Psoas muscle (tissue), 8 donors: ENCODE results near the gene FAM187B. TPM values are rescaled to one million over a fixed set of nuclear protein-coding genes. Genes with fewer than 3 reads are reported as not detected.
"Not testable (repeated sequence)": the region's sequence is repeated elsewhere in the genome, so short reads cannot be mapped to it uniquely, and the experiment has no call there.

ENCODE experiments used
- ATAC-seq, 4 donors: fragments of 200-7000 bp; cut with Tn5 transposase; one replicate each; pipeline ENCODE4 v1.9.1; 2020; ENCODE audit warnings: moderate library complexity in 3 of 4, mild to moderate bottlenecking in 2 of 4
- DNase-seq, 2 donors: peaks; one replicate each; pipeline ENCODE4 v3.0.0-alpha.2; 2020
- H3K27ac ChIP-seq: fragments of 200-600 bp; one replicate; pipeline ENCODE4 v1.8.0; 2022
- H3K27me3 ChIP-seq, 3 donors: fragments of 200-600 bp in 1 of 3; one replicate each; pipeline versions ENCODE4 v1.6.1 to v1.8.0; 2013 to 2022; ENCODE audit warnings: low read length in 2 of 3, mild to moderate bottlenecking in 2 of 3, moderate library complexity in 1 of 3; ENCODE audit not compliant: insufficient read depth in 3 of 3
- H3K36me3 ChIP-seq, 2 donors: fragments of 200-600 bp in 1 of 2; one replicate each; pipeline versions ENCODE4 v1.6.1 to v1.8.0; 2013 to 2022; ENCODE audit warnings: low read depth in 1 of 2, mild to moderate bottlenecking in 1 of 2, moderate library complexity in 1 of 2; ENCODE audit not compliant: insufficient read depth in 1 of 2
- H3K4me1 ChIP-seq: fragments of 200-600 bp; one replicate; pipeline ENCODE4 v1.8.0; 2022
- H3K4me3 ChIP-seq: fragments of 200-600 bp; one replicate; pipeline ENCODE4 v1.8.0; 2022; ENCODE audit warnings: mild to moderate bottlenecking
- H3K9me3 ChIP-seq: fragments of 200-600 bp; one replicate; pipeline ENCODE4 v1.8.0; 2022
- CTCF ChIP-seq: fragments of 200-600 bp; IDR thresholded peaks from one replicate; pipeline ENCODE4 v1.8.0; 2022; ENCODE audit warnings: antibody characterized with exemption
- WGBS, 3 donors: extraction: QIAGEN DNeasy Blood & Tissue Kit; methylation state at CpG; one replicate each; pipeline versions ENCODE4 v1.1.6 to v1.1.7; 2013; 5-methylcytosine and 5-hydroxymethylcytosine counted together
- intact Hi-C, 2 donors: fragments of 100-400 bp; cut with DNase I; formaldehyde crosslinking; loops; one replicate each; pipeline versions ENCODE4 v1.11.0 to v1.14.2; 2022
- polyA plus RNA-seq, 3 donors: library from polyadenylated mRNA; stranded (reverse); fragments of 200-250 nt; gene quantifications; one replicate each; pipeline ENCODE4 v1.2.3, GENCODE V29; 2013
- total RNA-seq, 4 donors: library from RNA; stranded (reverse); fragmentation: NEBNext Ultra II Directional in 2 of 4; extraction: Animal tissue kit (Norgen Biotek cat#: 25700) in 2 of 4; gene quantifications; one replicate each; pipeline versions ENCODE4 v1.2.1 to v1.2.4, GENCODE V29; 2021 to 2023
- donor health status: healthy with polysubstance abuse.
- donor health status: DM: no; HTN: no; CAD: no; lungs with moderate emphysema.
- donor health status: Bipolar disorder and iron deficiency.
- donor health status: healthy.
- donor health status: DM: yes; HTN: yes; CAD: no.
- donor health status: DM: no; HTN: no; CAD: no.
- donor health status: DM: no; HTN: no; CAD: no.
- donor health status: DM: yes; HTN: yes; CAD: no.

The FAM187B gene
- total and polyA plus RNA-seq, 7 donors, result 0.03 TPM; not detected in 6

DNA sequence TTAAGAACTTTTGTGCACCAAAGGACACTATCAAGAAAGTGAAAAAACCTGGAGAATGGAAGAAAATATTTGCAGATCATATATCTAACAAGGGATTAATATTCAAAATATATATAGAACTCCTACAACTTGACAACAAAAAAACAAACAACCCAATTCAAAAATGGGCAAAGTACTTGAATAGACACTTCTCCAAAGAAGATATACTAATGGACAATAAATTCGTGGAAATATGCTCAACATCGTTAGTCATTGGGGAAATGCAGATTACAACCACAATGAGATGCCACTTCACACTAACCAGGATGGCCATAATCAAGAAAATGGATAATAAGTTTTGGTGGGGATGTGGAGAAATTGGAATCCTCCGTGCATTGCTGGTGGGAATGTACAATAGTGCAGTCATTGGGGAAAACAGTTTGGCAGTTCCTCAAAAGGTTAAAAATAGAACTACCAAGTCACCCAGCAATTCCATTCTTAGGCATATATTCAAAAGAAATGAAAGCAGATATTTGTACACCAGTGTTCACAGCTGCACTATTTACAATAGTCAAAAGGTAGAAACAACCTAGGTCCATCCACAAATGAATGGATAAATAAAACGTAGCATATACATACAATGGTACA lies 18.0 kb upstream of the FAM187B start:
- Histone ChIP-seq H3K4me1 (peaks cover 5% of the 10 kb centered on the region), H3K4me3 (no peak overlapping the region), H3K27me3 (peaks cover 0 to 87% (median 8%) of the 10 kb centered on the region in 3 donors), H3K27ac (no peak overlapping the region), H3K9me3 (peaks cover 2% of the 10 kb centered on the region), H3K36me3 (no peaks in the 10 kb centered on the region)
- ATAC-seq, result no peak
- intact Hi-C loops, result no loop called here
- no peak for DNase-seq
- TF ChIP-seq CTCF, result no peak
- whole genome bisulfite sequencing, 3 donors, result 68 to 72% (median 68%) methylated on average over 4 of the region's 4 CpGs

- Histone ChIP-seq H3K36me3 (no peaks in the 10 kb centered on the region), H3K27ac (no peak overlapping the region), H3K27me3 (peaks cover 0 to 54% (median 3%) of the 10 kb centered on the region in 3 donors), H3K9me3 (peaks cover 5% of the 10 kb centered on the region), H3K4me1 (no peaks in the 10 kb centered on the region), H3K4me3 (no peak overlapping the region)
- intact Hi-C loops, result no loop called here
- WGBS, 3 donors, result 87 to 97% (median 93%) methylated on average over 1 of the region's 1 CpG
- DNase-seq, result no peak
- TF ChIP-seq CTCF, result no peak
- ATAC-seq, result no peak
Measured at GRCh38 chr19:35241417-35241816, 12.9 kb upstream of the FAM187B start.

DNA sequence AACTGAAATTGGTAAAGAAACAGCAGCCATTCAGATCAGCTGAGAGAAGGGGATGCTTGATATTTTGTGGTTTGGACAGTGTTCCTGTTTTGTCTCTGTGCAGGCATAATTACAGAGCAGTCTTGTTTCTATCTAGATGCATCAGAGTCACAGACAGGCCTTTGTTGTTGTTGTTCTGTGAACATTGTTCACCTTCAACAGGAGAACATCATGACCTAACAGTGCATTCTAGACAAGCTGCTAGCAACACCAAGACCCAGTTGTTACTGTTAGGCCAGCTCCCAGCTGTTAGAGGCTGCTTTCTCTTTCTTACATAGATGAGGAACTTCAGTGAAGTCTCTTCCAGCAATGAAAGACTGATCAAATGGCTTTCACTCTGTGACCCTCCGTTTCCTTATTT lies 11.8 kb upstream of the FAM187B start:
- H3K4me1 ChIP-seq, result no peaks in the 10 kb centered on the region
- WGBS, 3 donors, result 90 to 95% (median 92%) methylated on average over 1 of the region's 1 CpG
- H3K4me3 ChIP-seq, result no peak overlapping the region
- no peaks in the 10 kb centered on the region for H3K36me3 ChIP-seq
- intact Hi-C loops, result no loop called here
- H3K27ac ChIP-seq, result no peak overlapping the region
- peaks cover 0 to 43% (median 0%) of the 10 kb centered on the region in 3 donors for H3K27me3 ChIP-seq
- DNase-seq (no peak), ATAC-seq (no peak)
- H3K9me3 ChIP-seq, result peaks cover 5% of the 10 kb centered on the region
- TF ChIP-seq CTCF, result no peak

DNA sequence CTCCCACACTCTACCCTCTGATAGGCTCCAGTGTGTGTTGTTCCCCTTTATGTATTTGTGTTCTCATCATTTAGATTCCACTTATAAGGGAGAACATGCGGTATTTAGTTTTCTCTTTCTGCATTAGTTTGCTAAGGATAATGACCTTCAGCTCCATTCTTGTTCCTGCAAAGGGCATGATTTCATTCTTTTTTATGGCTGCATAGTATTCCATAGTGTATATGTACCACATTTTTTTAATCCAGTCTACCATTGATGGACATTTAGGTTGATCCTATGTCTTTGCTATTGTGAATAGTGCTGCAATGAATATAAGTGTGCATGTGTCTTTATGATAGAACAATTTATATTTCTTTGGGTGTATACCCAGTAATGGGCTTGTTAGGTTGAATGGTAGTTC lies 11.1 kb upstream of the FAM187B start:
- H3K27ac ChIP-seq, H3K36me3 ChIP-seq: not testable (repeated sequence)

GRCh38 chr19:35236638-35237400 lies 8.3 kb upstream of the FAM187B start:
- ATAC-seq (no peak), DNase-seq (no peak)
- intact Hi-C loops, result no loop called here
- H3K27me3 ChIP-seq, result peaks cover 0 to 17% (median 3%) of the 10 kb centered on the region in 3 donors
- WGBS, 3 donors, result 70 to 72% (median 71%) methylated on average over 6 of the region's 6 CpGs
- H3K4me3 ChIP-seq, result no peak overlapping the region
- H3K9me3 ChIP-seq, result peaks cover 5% of the 10 kb centered on the region
- no peak overlapping the region for H3K27ac ChIP-seq
- H3K4me1 ChIP-seq, result no peaks in the 10 kb centered on the region
- no peak for TF ChIP-seq CTCF
- no peaks in the 10 kb centered on the region for H3K36me3 ChIP-seq

More for the DNA sequence above, 11.1 kb upstream of the FAM187B start:
- WGBS, 3 donors, result 85 to 91% (median 91%) methylated on average over 1 of the region's 1 CpG
- ATAC-seq, intact Hi-C loops, DNase-seq, H3K4me3 ChIP-seq, H3K4me1 ChIP-seq, H3K9me3 ChIP-seq: not testable (repeated sequence)
- H3K27me3 ChIP-seq, result peaks cover 0 to 38% (median 0%) of the 10 kb centered on the region in 3 donors
